H9 (cell line): Measurements from ENCODE around the gene CCT7. TPM values are rescaled to one million over a fixed set of nuclear protein-coding genes. Genes with fewer than 3 reads are reported as not detected.

ENCODE experiments used
- DNase-seq: peaks from one replicate; pipeline ENCODE4 v3.0.0-alpha.2; 2017
- H2AFZ ChIP-seq: one replicate; pipeline ENCODE4 v1.6.1; 2013; ENCODE audit warnings: mild to moderate bottlenecking, low read length, control low read depth, moderate library complexity
- H2AK5ac ChIP-seq: 2 replicates; pipeline ENCODE4 v1.6.1; 2013; ENCODE audit warnings: low read length, control low read depth, mixed read lengths; ENCODE audit not compliant: insufficient read length
- H2BK120ac ChIP-seq: one replicate; pipeline ENCODE4 v1.6.1; 2013; ENCODE audit warnings: low read depth, mild to moderate bottlenecking, low read length, control low read depth, inconsistent platforms; ENCODE audit not compliant: poor library complexity, severe bottlenecking
- H2BK12ac ChIP-seq: 2 replicates; pipeline ENCODE4 v1.6.1; 2013; ENCODE audit warnings: low read length, control low read depth, mixed read lengths, low read depth; ENCODE audit not compliant: insufficient read length
- H2BK15ac ChIP-seq: 2 replicates; pipeline ENCODE4 v1.6.1; 2013; ENCODE audit warnings: low read depth, low read length, control low read depth
- H2BK20ac ChIP-seq: one replicate; pipeline ENCODE4 v1.6.1; 2013; ENCODE audit warnings: low read depth, mild to moderate bottlenecking, low read length, control low read depth, inconsistent platforms; ENCODE audit not compliant: poor library complexity, severe bottlenecking
- H2BK5ac ChIP-seq: 2 replicates; pipeline ENCODE4 v1.6.1; 2013; ENCODE audit warnings: low read length, control low read depth, mixed read lengths; ENCODE audit not compliant: insufficient read length
- H3K14ac ChIP-seq: 2 replicates; pipeline ENCODE4 v1.6.1; 2013; ENCODE audit warnings: low read length, control low read depth; ENCODE audit not compliant: insufficient read depth
- H3K18ac ChIP-seq: 2 replicates; pipeline ENCODE4 v1.6.1; 2013; ENCODE audit warnings: low read depth, mild to moderate bottlenecking, mixed read lengths, low read length, control low read depth; ENCODE audit not compliant: insufficient read length
- H3K23ac ChIP-seq: 2 replicates; pipeline ENCODE4 v1.6.1; 2013; ENCODE audit warnings: low read length, control low read depth, mixed read lengths, low read depth; ENCODE audit not compliant: insufficient read length
- H3K23me2 ChIP-seq: 2 replicates; pipeline ENCODE4 v1.6.1; 2013; ENCODE audit warnings: low read depth, mild to moderate bottlenecking, mixed read lengths, low read length, control low read depth; ENCODE audit not compliant: insufficient read length, poor library complexity, severe bottlenecking
- H3K27ac ChIP-seq: 2 replicates; pipeline ENCODE4 v1.5.1; 2013; ENCODE audit warnings: low read length, control low read depth, mixed read lengths, low read depth; ENCODE audit not compliant: insufficient read length
- H3K27me3 ChIP-seq: 2 replicates; pipeline ENCODE4 v1.6.1; 2013; ENCODE audit warnings: low read length, control low read depth, inconsistent platforms; ENCODE audit not compliant: insufficient read depth
- H3K4ac ChIP-seq: 2 replicates; pipeline ENCODE4 v1.6.1; 2013; ENCODE audit warnings: low read depth, mild to moderate bottlenecking, control low read depth, inconsistent platforms, low read length, moderate library complexity
- H3K4me1 ChIP-seq: 2 replicates; pipeline ENCODE4 v1.6.1; 2013; ENCODE audit warnings: low read length, control low read depth, inconsistent platforms; ENCODE audit not compliant: insufficient read depth
- H3K4me2 ChIP-seq: 2 replicates; pipeline ENCODE4 v1.6.1; 2013; ENCODE audit warnings: low read length, control low read depth, mixed read lengths; ENCODE audit not compliant: insufficient read length, insufficient read depth
- H3K56ac ChIP-seq: 2 replicates; pipeline ENCODE4 v1.6.1; 2013; ENCODE audit warnings: low read depth, mild to moderate bottlenecking, mixed read lengths, low read length, control low read depth; ENCODE audit not compliant: insufficient read length
- H3K79me1 ChIP-seq: 2 replicates; pipeline ENCODE4 v1.6.1; 2013; ENCODE audit warnings: low read depth, mild to moderate bottlenecking, moderate library complexity, low read length, control low read depth, inconsistent platforms; ENCODE audit not compliant: insufficient read depth, poor library complexity, severe bottlenecking
- H3K79me2 ChIP-seq: 2 replicates; pipeline ENCODE4 v1.6.1; 2013; ENCODE audit warnings: low read length, control low read depth, inconsistent platforms; ENCODE audit not compliant: insufficient read depth
- H3K9ac ChIP-seq: 2 replicates; pipeline ENCODE4 v1.6.1; 2013; ENCODE audit warnings: low read length, control low read depth, mixed read lengths; ENCODE audit not compliant: insufficient read length; ENCODE audit errors: extremely low read depth
- H3K9me3 ChIP-seq: one replicate; pipeline ENCODE4 v1.6.1; 2013; ENCODE audit warnings: low read depth, low read length, inconsistent platforms; ENCODE audit not compliant: control insufficient read depth
- H3T11ph ChIP-seq: one replicate; pipeline ENCODE4 v1.6.1; 2013; ENCODE audit warnings: mild to moderate bottlenecking, low read length, control low read depth, inconsistent platforms
- H4K20me1 ChIP-seq: one replicate; pipeline ENCODE4 v1.6.1; 2013; ENCODE audit not compliant: control insufficient read depth, insufficient read length, insufficient read depth
- H4K5ac ChIP-seq: 2 replicates; pipeline ENCODE4 v1.6.1; 2013; ENCODE audit warnings: low read depth, mild to moderate bottlenecking, mixed read lengths, low read length, control low read depth; ENCODE audit not compliant: insufficient read length
- H4K8ac ChIP-seq: replicated peaks from 2 replicates; pipeline ENCODE4 v1.6.1; 2013; ENCODE audit warnings: low read length, control low read depth, mixed read lengths, low read depth; ENCODE audit not compliant: insufficient read length
- H4K91ac ChIP-seq: 2 replicates; pipeline ENCODE4 v1.6.1; 2013; ENCODE audit warnings: low read depth, mild to moderate bottlenecking, moderate library complexity, mixed read lengths, low read length, control low read depth; ENCODE audit not compliant: insufficient read length
- H3K27ac Mint-ChIP-seq, 3 experiments: 2 replicates in 2 of 3; 3 replicates in 1 of 3; pipeline ENCODE4 v1.8.0; 2020 to 2021; ENCODE audit warnings: mixed read lengths in 3 of 3, mild to moderate bottlenecking in 1 of 3, moderate library complexity in 1 of 3
- H3K27me3 Mint-ChIP-seq: 2 replicates; pipeline ENCODE4 v1.8.0; 2021; ENCODE audit warnings: low read depth, mild to moderate bottlenecking, moderate library complexity, mixed read lengths
- H3K36me3 Mint-ChIP-seq, 3 experiments: 2 replicates in 2 of 3; 3 replicates in 1 of 3; pipeline ENCODE4 v1.8.0; 2020 to 2021; ENCODE audit warnings: low read depth in 3 of 3, mixed read lengths in 3 of 3; ENCODE audit not compliant: insufficient read depth in 1 of 3
- H3K4me1 Mint-ChIP-seq, 2 experiments: 2 replicates each; pipeline ENCODE4 v1.8.0; 2020; ENCODE audit warnings: mixed read lengths in 2 of 2
- H3K4me3 Mint-ChIP-seq, 2 experiments: 2 replicates in 1 of 2; 3 replicates in 1 of 2; pipeline ENCODE4 v1.8.0; 2020 to 2021; ENCODE audit warnings: mild to moderate bottlenecking in 2 of 2, mixed read lengths in 2 of 2, moderate library complexity in 1 of 2
- H3K9me3 Mint-ChIP-seq, 2 experiments: 2 replicates in 1 of 2; 3 replicates in 1 of 2; pipeline ENCODE4 v1.8.0; 2020; ENCODE audit warnings: mild to moderate bottlenecking in 2 of 2, mixed read lengths in 2 of 2, moderate library complexity in 1 of 2
- WGBS: extraction: QIAGEN DNeasy Blood & Tissue Kit; methylation state at CpG from one replicate; pipeline ENCODE4 v1.1.7; 2013; ENCODE audit warnings: missing lambda C conversion rate, low lambda C conversion rate, mixed read lengths; ENCODE audit not compliant: insufficient read length; ENCODE audit errors: extremely low coverage; 5-methylcytosine and 5-hydroxymethylcytosine counted together
- total RNA-seq: library from RNA; stranded (reverse); gene quantifications from 2 replicates; pipeline ENCODE4 v1.2.1, GENCODE V29; 2021
- TF ChIP-seq, protein P1 (sequence below): fragments of 200-600 bp; sonication (generic); conservative IDR thresholded peaks from 3 replicates; pipeline ENCODE4 v1.8.0; 2021; ENCODE audit warnings: antibody characterized with exemption, mild to moderate bottlenecking

The CCT7 gene
- total RNA-seq, 1 experiment from 2014 or later = 500 TPM

- Histone ChIP-seq H3T11ph (no peak overlapping the region), H4K8ac (no peak overlapping the region), H2BK5ac (no peak overlapping the region), H3K23ac (no peak overlapping the region), H3K79me2 (no peaks in the 10 kb centered on the region), H3K14ac (no peak overlapping the region), H3K9me3 (no peaks in the 10 kb centered on the region), H3K18ac (no peak overlapping the region), H3K56ac (no peak overlapping the region), H3K4me2 (peak overlapping the region; percentile 63), H2BK120ac (no peak overlapping the region), H3K9ac (no peak overlapping the region), H2AK5ac (no peak overlapping the region), H2AFZ (no peak overlapping the region), H4K5ac (no peak overlapping the region), H2BK15ac (no peak overlapping the region), H3K23me2 (peaks cover 17% of the 10 kb centered on the region), H2BK12ac (no peak overlapping the region), H3K79me1 (no peaks in the 10 kb centered on the region), H4K91ac (no peak overlapping the region), H3K27ac (no peak overlapping the region), H3K27me3 (peaks cover 38% of the 10 kb centered on the region), H2BK20ac (no peak overlapping the region), H3K4ac (no peak overlapping the region), H3K4me1 (no peaks in the 10 kb centered on the region), H4K20me1 (no peaks in the 10 kb centered on the region)
- Mint-ChIP-seq H3K4me1 (peaks cover 8 to 12% of the 10 kb centered on the region in 2 experiments), H3K9me3 (peaks cover 0 to 2% of the 10 kb centered on the region in 2 experiments; a peak in 2 of 5 replicates), H3K36me3 (no peaks in the 10 kb centered on the region; a peak in 1 of 7 replicates), H3K27ac (no peak overlapping the region), H3K27me3 (peaks cover 97% of the 10 kb centered on the region), H3K4me3 (peak overlapping the region; percentile 67 to 80)
- WGBS = no CpG with 5 or more reads among the region's 34 CpGs
- peak; percentile 81 for DNase-seq
- TF ChIP-seq, protein P1, sequence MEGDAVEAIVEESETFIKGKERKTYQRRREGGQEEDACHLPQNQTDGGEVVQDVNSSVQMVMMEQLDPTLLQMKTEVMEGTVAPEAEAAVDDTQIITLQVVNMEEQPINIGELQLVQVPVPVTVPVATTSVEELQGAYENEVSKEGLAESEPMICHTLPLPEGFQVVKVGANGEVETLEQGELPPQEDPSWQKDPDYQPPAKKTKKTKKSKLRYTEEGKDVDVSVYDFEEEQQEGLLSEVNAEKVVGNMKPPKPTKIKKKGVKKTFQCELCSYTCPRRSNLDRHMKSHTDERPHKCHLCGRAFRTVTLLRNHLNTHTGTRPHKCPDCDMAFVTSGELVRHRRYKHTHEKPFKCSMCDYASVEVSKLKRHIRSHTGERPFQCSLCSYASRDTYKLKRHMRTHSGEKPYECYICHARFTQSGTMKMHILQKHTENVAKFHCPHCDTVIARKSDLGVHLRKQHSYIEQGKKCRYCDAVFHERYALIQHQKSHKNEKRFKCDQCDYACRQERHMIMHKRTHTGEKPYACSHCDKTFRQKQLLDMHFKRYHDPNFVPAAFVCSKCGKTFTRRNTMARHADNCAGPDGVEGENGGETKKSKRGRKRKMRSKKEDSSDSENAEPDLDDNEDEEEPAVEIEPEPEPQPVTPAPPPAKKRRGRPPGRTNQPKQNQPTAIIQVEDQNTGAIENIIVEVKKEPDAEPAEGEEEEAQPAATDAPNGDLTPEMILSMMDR = no peak
These were observed 57.0 kb downstream of the CCT7 start for GRCh38 chr2:73291093-73291460.
